ENCODE measurements around the gene GALNT9.

The GALNT9 gene

DNA sequence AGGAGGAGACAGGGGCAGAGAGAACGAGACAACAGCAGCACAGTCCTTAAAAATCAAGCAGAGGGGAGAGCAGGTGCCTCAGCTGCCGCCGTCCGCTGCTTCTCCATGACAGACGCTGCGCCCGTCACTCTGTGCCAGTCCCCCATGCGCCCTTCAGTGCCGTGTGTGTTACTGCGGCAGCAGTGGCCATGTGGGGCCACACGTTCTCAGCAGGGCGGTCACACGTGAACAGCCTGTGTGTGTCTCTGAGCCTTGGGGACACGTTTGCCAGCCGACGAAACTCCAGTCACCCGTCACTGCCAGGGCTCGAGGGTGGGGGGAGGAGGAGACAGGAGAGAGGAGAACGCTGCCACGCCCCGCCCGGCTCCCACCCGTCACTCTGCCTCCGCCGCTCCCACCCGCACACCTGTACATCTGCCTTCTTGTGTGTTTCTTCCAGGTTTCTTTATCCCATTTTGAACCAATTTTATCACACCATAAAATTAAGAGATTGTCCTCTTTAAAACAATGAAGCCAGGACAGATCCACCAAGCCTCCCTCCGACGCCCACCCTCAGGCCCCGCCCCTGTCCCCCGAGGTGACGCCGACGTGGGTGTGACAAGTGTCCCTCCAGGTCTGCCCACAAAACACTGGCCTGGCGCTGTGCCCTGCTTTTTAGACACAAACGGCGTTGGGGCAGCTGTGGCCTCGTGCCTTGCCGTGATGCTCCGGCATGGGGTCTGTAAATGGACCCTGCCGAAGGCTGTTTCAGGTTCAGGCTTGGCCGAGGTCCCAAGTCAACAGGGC, 58.2 kb downstream of the GALNT9 start:
- H3K27ac ChIP-seq (ENCODE audit: low read length) = no peak overlapping the region
- no peaks in the 10 kb centered on the region for H4K20me1 ChIP-seq (ENCODE audit: insufficient read depth, low read length)
- H3K9ac ChIP-seq (ENCODE audit: low read length) = no peak overlapping the region
- H3K4me1 ChIP-seq (ENCODE audit: low read length) = no peaks in the 10 kb centered on the region
- H3K79me2 ChIP-seq (ENCODE audit: low read length) = no peaks in the 10 kb centered on the region
- no peaks in the 10 kb centered on the region for H3K27me3 ChIP-seq (ENCODE audit: low read depth, low read length)
- H3K4me2 ChIP-seq (ENCODE audit: low read length) = no peak overlapping the region
- no peak overlapping the region for H2AFZ ChIP-seq (ENCODE audit: low read depth, low read length)
- H3K36me3 ChIP-seq (replicated peaks; ENCODE audit: low read depth, low read length) = no peaks in the 10 kb centered on the region
- TF ChIP-seq, protein P1, sequence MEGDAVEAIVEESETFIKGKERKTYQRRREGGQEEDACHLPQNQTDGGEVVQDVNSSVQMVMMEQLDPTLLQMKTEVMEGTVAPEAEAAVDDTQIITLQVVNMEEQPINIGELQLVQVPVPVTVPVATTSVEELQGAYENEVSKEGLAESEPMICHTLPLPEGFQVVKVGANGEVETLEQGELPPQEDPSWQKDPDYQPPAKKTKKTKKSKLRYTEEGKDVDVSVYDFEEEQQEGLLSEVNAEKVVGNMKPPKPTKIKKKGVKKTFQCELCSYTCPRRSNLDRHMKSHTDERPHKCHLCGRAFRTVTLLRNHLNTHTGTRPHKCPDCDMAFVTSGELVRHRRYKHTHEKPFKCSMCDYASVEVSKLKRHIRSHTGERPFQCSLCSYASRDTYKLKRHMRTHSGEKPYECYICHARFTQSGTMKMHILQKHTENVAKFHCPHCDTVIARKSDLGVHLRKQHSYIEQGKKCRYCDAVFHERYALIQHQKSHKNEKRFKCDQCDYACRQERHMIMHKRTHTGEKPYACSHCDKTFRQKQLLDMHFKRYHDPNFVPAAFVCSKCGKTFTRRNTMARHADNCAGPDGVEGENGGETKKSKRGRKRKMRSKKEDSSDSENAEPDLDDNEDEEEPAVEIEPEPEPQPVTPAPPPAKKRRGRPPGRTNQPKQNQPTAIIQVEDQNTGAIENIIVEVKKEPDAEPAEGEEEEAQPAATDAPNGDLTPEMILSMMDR (IDR thresholded peaks at IDR 0.05; ENCODE audit: low read depth, low read length) = no peak
- no peak for TF ChIP-seq EZH2phosphoT487 (IDR thresholded peaks at IDR 0.05; ENCODE audit: low read depth)
- H3K4me3 ChIP-seq (ENCODE audit: low read length) = no peak overlapping the region
- H3K9me3 ChIP-seq (ENCODE audit: insufficient read depth, low read length) = no peaks in the 10 kb centered on the region

- no peaks in the 10 kb centered on the region for H3K27me3 ChIP-seq (ENCODE audit: low read depth, low read length)
- no peaks in the 10 kb centered on the region for H3K79me2 ChIP-seq (ENCODE audit: low read length)
- H3K4me3 ChIP-seq (ENCODE audit: low read length) = no peak overlapping the region
- no peak overlapping the region for H3K9ac ChIP-seq (ENCODE audit: low read length)
- H2AFZ ChIP-seq (ENCODE audit: low read depth, low read length) = no peak overlapping the region
- no peak overlapping the region for H3K27ac ChIP-seq (ENCODE audit: low read length)
- H3K36me3 ChIP-seq (replicated peaks; ENCODE audit: low read depth, low read length) = no peaks in the 10 kb centered on the region
- TF ChIP-seq EZH2phosphoT487 (IDR thresholded peaks at IDR 0.05; ENCODE audit: low read depth) = no peak
- TF ChIP-seq, protein P1 (IDR thresholded peaks at IDR 0.05; ENCODE audit: low read depth, low read length) = no peak
- H3K4me1 ChIP-seq (ENCODE audit: low read length) = no peaks in the 10 kb centered on the region
- no peaks in the 10 kb centered on the region for H4K20me1 ChIP-seq (ENCODE audit: insufficient read depth, low read length)
- H3K4me2 ChIP-seq (ENCODE audit: low read length) = no peak overlapping the region
- no peaks in the 10 kb centered on the region for H3K9me3 ChIP-seq (ENCODE audit: insufficient read depth, low read length)
Observed at GRCh38 chr12:132270516-132270915, 58.9 kb downstream of the GALNT9 start.

DNA sequence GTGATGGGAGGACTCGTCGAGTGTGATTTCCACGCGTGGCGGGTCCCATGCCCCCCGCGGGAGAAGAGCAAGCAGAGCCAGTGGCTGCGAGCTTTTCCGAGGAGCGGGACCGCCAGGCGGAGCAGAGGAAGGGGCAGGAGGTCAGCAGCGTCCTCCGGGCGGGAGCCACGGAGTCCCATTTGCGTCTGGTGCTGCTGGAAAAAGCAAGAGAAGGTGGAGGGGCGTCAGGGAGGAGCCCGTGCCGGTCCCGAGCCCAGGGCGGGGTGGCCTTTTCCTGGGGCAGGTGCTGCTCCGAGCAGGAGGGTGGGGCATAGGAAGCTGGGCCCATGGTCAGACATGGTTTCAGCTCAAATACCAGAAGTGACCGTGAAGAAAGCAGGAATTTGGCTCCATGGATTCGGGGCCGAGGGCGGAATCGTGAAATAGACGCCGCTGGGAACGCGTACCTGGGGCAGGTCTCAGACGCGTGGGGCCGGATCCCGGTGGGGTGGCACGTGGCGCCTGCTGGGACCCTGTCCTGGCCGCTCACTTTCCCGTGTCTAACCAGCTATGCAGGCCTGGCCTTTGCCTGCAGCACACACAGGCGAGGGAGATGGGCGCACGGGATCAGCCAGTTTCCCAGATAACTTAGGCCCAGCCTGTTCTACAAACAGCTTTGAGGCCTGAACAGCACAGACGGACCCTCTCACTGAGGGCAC, 60.0 kb downstream of the GALNT9 start:
- Histone ChIP-seq H3K79me2 (ENCODE audit: low read length) (no peaks in the 10 kb centered on the region), H3K27ac (ENCODE audit: low read length) (no peak overlapping the region), H3K9ac (ENCODE audit: low read length) (no peak overlapping the region), H3K4me2 (ENCODE audit: low read length) (no peak overlapping the region), H3K4me1 (ENCODE audit: low read length) (no peaks in the 10 kb centered on the region), H4K20me1 (ENCODE audit: insufficient read depth, low read length) (no peaks in the 10 kb centered on the region), H3K36me3 (replicated peaks; ENCODE audit: low read depth, low read length) (no peaks in the 10 kb centered on the region), H3K9me3 (ENCODE audit: insufficient read depth, low read length) (no peaks in the 10 kb centered on the region), H3K27me3 (ENCODE audit: low read depth, low read length) (no peaks in the 10 kb centered on the region), H3K4me3 (ENCODE audit: low read length) (no peak overlapping the region), H2AFZ (ENCODE audit: low read depth, low read length) (no peak overlapping the region)
- TF ChIP-seq, protein P1 (IDR thresholded peaks at IDR 0.05; ENCODE audit: low read depth, low read length) = no peak

DNA sequence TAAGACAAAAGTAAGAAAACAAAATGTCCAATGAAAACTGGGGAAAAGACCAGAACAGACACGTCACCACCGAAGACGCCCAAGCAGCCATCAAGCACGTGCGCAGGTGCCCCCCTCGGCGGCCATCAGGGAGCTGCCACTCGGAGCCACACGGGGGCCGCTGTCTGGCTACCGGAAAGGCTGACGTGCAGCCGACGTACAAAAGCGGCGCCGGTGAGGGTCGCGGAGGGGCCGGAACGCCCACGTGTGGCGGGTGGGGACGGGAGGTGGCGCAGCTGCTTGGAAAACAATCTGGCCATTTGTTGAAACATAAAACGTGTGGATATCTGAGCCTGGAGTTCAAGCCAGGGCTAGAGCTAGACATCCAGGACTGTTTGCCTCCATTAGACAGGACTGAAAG, 60.7 kb downstream of the GALNT9 start:
- Histone ChIP-seq H3K4me3 (ENCODE audit: low read length) (no peak overlapping the region), H3K36me3 (replicated peaks; ENCODE audit: low read depth, low read length) (no peaks in the 10 kb centered on the region), H3K79me2 (ENCODE audit: low read length) (no peaks in the 10 kb centered on the region), H3K4me1 (ENCODE audit: low read length) (no peaks in the 10 kb centered on the region), H4K20me1 (ENCODE audit: insufficient read depth, low read length) (no peaks in the 10 kb centered on the region), H3K9me3 (ENCODE audit: insufficient read depth, low read length) (no peaks in the 10 kb centered on the region), H2AFZ (ENCODE audit: low read depth, low read length) (no peak overlapping the region), H3K4me2 (ENCODE audit: low read length) (no peak overlapping the region), H3K9ac (ENCODE audit: low read length) (no peak overlapping the region), H3K27me3 (ENCODE audit: low read depth, low read length) (no peaks in the 10 kb centered on the region), H3K27ac (ENCODE audit: low read length) (no peak overlapping the region)
- TF ChIP-seq, protein P1 (IDR thresholded peaks at IDR 0.05; ENCODE audit: low read depth, low read length) = no peak
- no peak for TF ChIP-seq EZH2phosphoT487 (IDR thresholded peaks at IDR 0.05; ENCODE audit: low read depth)

Measured in OCI-LY3 (cell line).